ENCODE measurements around the gene NUFIP2. TPM values are rescaled to one million over a fixed set of nuclear protein-coding genes. Genes with fewer than 3 reads are reported as not detected.
A peak's percentile ranks its signal among the peaks of the same experiment; 100 is the strongest.
"Not testable (repeated sequence)": the region's sequence is repeated elsewhere in the genome, so short reads cannot be mapped to it uniquely, and the experiment has no call there.

Gene NUFIP2
- 10 to 100 TPM; 25.0 to 52.4 (median 37.9) TPM for total RNA-seq
- polyA plus RNA-seq: 10 to 100 TPM in 1 of 2 donors, 1 to 10 TPM in 1; 8.1 to 18.9 TPM
- long read RNA-seq, donor 1, partial matches to known transcripts: 5 of 16 reads
- long read RNA-seq, donor 1, other reads (novel, unspliced or antisense): 11 of 16 reads
- long read RNA-seq, donor 2, full-length matches to known transcripts: 7 of 30 reads
- long read RNA-seq, donor 2, partial matches to known transcripts: 23 of 30 reads
- long read RNA-seq, donor 2, other reads (novel, unspliced or antisense): 0 of 30 reads
- long read RNA-seq, donor 3, full-length matches to known transcripts: 3 of 10 reads
- long read RNA-seq, donor 3, partial matches to known transcripts: 0 of 10 reads
- long read RNA-seq, donor 3, other reads (novel, unspliced or antisense): 7 of 10 reads

GRCh38 chr17:29293890-29294579, at the start of gene NUFIP2:
Gene NUFIP2 (minus strand): TSS chr17:29294148. CDS start chr17:29294059, 89 bp downstream.
- peaks cover 2% of the 10 kb centered on the region for H3K4me1 ChIP-seq (ENCODE audit: insufficient read depth)
- WGBS, 3 donors: 0 to 1% (median 0%) methylated on average over 31 of the region's 31 CpGs
- TF ChIP-seq CTCF (IDR thresholded peaks at IDR 0.05): peak in 1 of 3 donors; percentile 26
- TF ChIP-seq POLR2A (IDR thresholded peaks at IDR 0.05): peak; percentile 99
- no peak for TF ChIP-seq EP300 (IDR thresholded peaks at IDR 0.05)
- intact Hi-C loops (cut with DNase I): loop anchor here in 3 of 4 donors (5.0 to 10.0 kb wide), 3 partner anchors 42 to 149 kb away; no protein-coding TSS in a partner anchor
- peak within 1 kb of the TSS; percentile 98 for H3K27ac ChIP-seq
- no peaks in the 10 kb centered on the region for H3K36me3 ChIP-seq
- H3K4me3 ChIP-seq: peak within 1 kb of the TSS; percentile 53
- H3K9me3 ChIP-seq: no peaks in the 10 kb centered on the region
- peak; percentile 99 to 100 (median 99) for DNase-seq
- no peaks in the 10 kb centered on the region for H3K27me3 ChIP-seq

- no peak overlapping the region for H3K27ac ChIP-seq
- DNase-seq: no peak
- H3K4me1 ChIP-seq (ENCODE audit: insufficient read depth): no peaks in the 10 kb centered on the region
- intact Hi-C loops (cut with DNase I): no loop called here
- TF ChIP-seq EP300 (IDR thresholded peaks at IDR 0.05) (no peak), CTCF (IDR thresholded peaks at IDR 0.05) (no peak), POLR2A (IDR thresholded peaks at IDR 0.05) (no peak)
- no peaks in the 10 kb centered on the region for H3K27me3 ChIP-seq
- no peak overlapping the region for H3K4me3 ChIP-seq
- WGBS, 3 donors: 81 to 83% (median 81%) methylated on average over 11 of the region's 11 CpGs
- H3K9me3 ChIP-seq: no peaks in the 10 kb centered on the region
- H3K36me3 ChIP-seq: no peaks in the 10 kb centered on the region
Observed at GRCh38 chr17:29342158-29342765, 48.3 kb upstream of the NUFIP2 start.

GRCh38 chr17:29341726-29342125, 47.8 kb upstream of the NUFIP2 start:
- Histone ChIP-seq H3K36me3 (no peaks in the 10 kb centered on the region), H3K9me3 (no peaks in the 10 kb centered on the region), H3K27ac (no peak overlapping the region), H3K4me1 (ENCODE audit: insufficient read depth) (no peaks in the 10 kb centered on the region), H3K4me3 (no peak overlapping the region), H3K27me3 (no peaks in the 10 kb centered on the region)
- no peak for TF ChIP-seq CTCF (IDR thresholded peaks at IDR 0.05)
- no peak for TF ChIP-seq EP300 (IDR thresholded peaks at IDR 0.05)
- no peak for TF ChIP-seq POLR2A (IDR thresholded peaks at IDR 0.05)
- DNase-seq: no peak
- 86 to 100% (median 93%) methylated on average over 2 of the region's 2 CpGs for WGBS, 3 donors
- intact Hi-C loops (cut with DNase I): no loop called here

- DNase-seq; H3K9me3 ChIP-seq; H3K36me3 ChIP-seq; H3K4me3 ChIP-seq; H3K4me1 ChIP-seq (ENCODE audit: insufficient read depth); H3K27ac ChIP-seq; intact Hi-C loops (cut with DNase I); H3K27me3 ChIP-seq: not testable (repeated sequence)
- 83% methylated on average over 9 of the region's 9 CpGs for WGBS, 3 donors
Observed at GRCh38 chr17:29339016-29339415, 45.1 kb upstream of the NUFIP2 start.
